GM23338 (cell line): ENCODE measurements around the gene MYOM1. TPM values are rescaled to one million over a fixed set of nuclear protein-coding genes. Genes with fewer than 3 reads are reported as not detected.

Source experiments
- ATAC-seq: fragments of 200-7000 bp; cut with Tn5 transposase; 3 replicates; pipeline ENCODE4 v1.9.1; 2020
- DNase-seq: peaks from one replicate; pipeline ENCODE4 v3.0.0-alpha.2; 2015; ENCODE audit warnings: low spot score
- H2AFZ ChIP-seq: fragments of 200-600 bp; sonication (generic); 2 replicates; pipeline ENCODE4 v1.8.0; 2016; ENCODE audit warnings: antibody characterized with exemption, mild to moderate bottlenecking, moderate library complexity
- H3F3A ChIP-seq: fragments of 200-600 bp; sonication (generic); replicated peaks from 2 replicates; pipeline ENCODE4 v1.8.0; 2017; ENCODE audit warnings: antibody characterized with exemption, mixed run types, low read depth
- H3K27ac ChIP-seq: fragments of 200-600 bp; sonication (generic); 2 replicates; pipeline ENCODE4 v1.6.1; 2016; ENCODE audit warnings: low read depth
- H3K27me3 ChIP-seq: fragments of 200-600 bp; sonication (generic); 2 replicates; pipeline ENCODE4 v1.8.0; 2016; ENCODE audit warnings: mild to moderate bottlenecking, mixed run types, moderate library complexity; ENCODE audit not compliant: insufficient read depth
- H3K36me3 ChIP-seq: fragments of 200-600 bp; sonication (generic); 2 replicates; pipeline ENCODE4 v1.8.0; 2016; ENCODE audit warnings: mild to moderate bottlenecking; ENCODE audit not compliant: insufficient read depth
- H3K4me1 ChIP-seq: fragments of 200-600 bp; sonication (generic); 2 replicates; pipeline ENCODE4 v1.8.0; 2016; ENCODE audit warnings: mild to moderate bottlenecking, moderate library complexity; ENCODE audit not compliant: insufficient read depth
- H3K4me2 ChIP-seq: fragments of 200-600 bp; sonication (generic); 2 replicates; pipeline ENCODE4 v1.7.1; 2017; ENCODE audit warnings: mixed run types
- H3K4me3 ChIP-seq: fragments of 200-600 bp; sonication (generic); 2 replicates; pipeline ENCODE4 v1.6.1; 2016; ENCODE audit warnings: mixed run types
- H3K79me2 ChIP-seq: fragments of 200-600 bp; sonication (generic); replicated peaks from 2 replicates; pipeline ENCODE4 v1.8.0; 2017; ENCODE audit warnings: mild to moderate bottlenecking; ENCODE audit not compliant: insufficient read depth
- H3K9me2 ChIP-seq: fragments of 200-600 bp; sonication (generic); 2 replicates; pipeline ENCODE4 v1.8.0; 2017; ENCODE audit not compliant: insufficient read depth
- H4K20me1 ChIP-seq: fragments of 200-600 bp; sonication (generic); replicated peaks from 2 replicates; pipeline ENCODE4 v1.8.0; 2017; ENCODE audit warnings: mild to moderate bottlenecking; ENCODE audit not compliant: insufficient read depth
- H3K27ac Mint-ChIP-seq: 2 replicates; pipeline ENCODE4 v1.8.0; 2020; ENCODE audit warnings: inconsistent platforms, mild to moderate bottlenecking, moderate library complexity, mixed read lengths
- H3K27me3 Mint-ChIP-seq: 3 replicates; pipeline ENCODE4 v1.8.0; 2022; ENCODE audit warnings: low read depth, mild to moderate bottlenecking, moderate library complexity, mixed read lengths, inconsistent platforms; ENCODE audit not compliant: insufficient read depth, poor library complexity
- H3K36me3 Mint-ChIP-seq: 3 replicates; pipeline ENCODE4 v1.8.0; 2021; ENCODE audit warnings: low read depth, mild to moderate bottlenecking, inconsistent platforms, moderate library complexity, mixed read lengths
- H3K4me1 Mint-ChIP-seq: 3 replicates; pipeline ENCODE4 v1.8.0; 2020; ENCODE audit warnings: mild to moderate bottlenecking, inconsistent platforms, mixed read lengths
- H3K4me3 Mint-ChIP-seq: 3 replicates; pipeline ENCODE4 v1.8.0; 2021; ENCODE audit warnings: moderate library complexity, mild to moderate bottlenecking, inconsistent platforms, mixed read lengths
- H3K9me3 Mint-ChIP-seq: 3 replicates; pipeline ENCODE4 v1.8.0; 2020; ENCODE audit warnings: moderate library complexity, mild to moderate bottlenecking, inconsistent platforms, mixed read lengths
- CTCF ChIP-seq, 2 experiments: fragments of 200-600 bp in 1 of 2; sonication (generic) in 1 of 2; conservative IDR thresholded peaks; 2 replicates each; pipeline versions ENCODE4 v1.5.1 to v1.6.1; 2016 to 2017; ENCODE audit warnings: antibody characterized with exemption in 2 of 2, low read depth in 2 of 2, mild to moderate bottlenecking in 2 of 2, moderate library complexity in 1 of 2
- ETS1 ChIP-seq: IDR thresholded peaks from 2 replicates; pipeline ENCODE4 v1.6.1; 2016; ENCODE audit warnings: antibody characterized with exemption
- EZH2phosphoT487 ChIP-seq: fragments of 200-600 bp; sonication (generic); IDR thresholded peaks from one replicate; pipeline ENCODE4 v1.8.1; 2018; ENCODE audit warnings: antibody characterized with exemption; ENCODE audit not compliant: unreplicated experiment
- NANOG ChIP-seq: IDR thresholded peaks from 2 replicates; pipeline ENCODE4 v1.6.1; 2016; ENCODE audit warnings: antibody characterized with exemption, borderline replicate concordance
- POLR2AphosphoS5 ChIP-seq: IDR thresholded peaks from 2 replicates; pipeline ENCODE4 v1.6.1; 2016; ENCODE audit warnings: antibody characterized with exemption, low read depth
- REST ChIP-seq: IDR thresholded peaks from one replicate; pipeline ENCODE4 v1.6.1; 2018; ENCODE audit warnings: antibody characterized with exemption; ENCODE audit not compliant: unreplicated experiment
- STAT1 ChIP-seq: IDR thresholded peaks from one replicate; pipeline ENCODE4 v1.6.1; 2016; ENCODE audit warnings: antibody characterized with exemption; ENCODE audit not compliant: unreplicated experiment
- ZNF331 ChIP-seq: fragments of 250-450 bp; sonication (Bioruptor Pico); IDR thresholded peaks from 2 replicates; pipeline ENCODE4 v1.5.0; 2020; ENCODE audit warnings: low read depth, mild to moderate bottlenecking, moderate library complexity
- ZNF462 ChIP-seq: fragments of 250-450 bp; sonication (Bioruptor Pico); IDR thresholded peaks from 2 replicates; pipeline ENCODE4 v1.5.0; 2020; ENCODE audit warnings: mild to moderate bottlenecking, moderate library complexity
- polyA plus RNA-seq: library from polyadenylated mRNA; unstranded; fragments of >200 nt; fragmentation: Nextera tagmentation; extraction: Ambion mirVana; gene quantifications from 2 replicates; pipeline ENCODE4 v1.2.1, GENCODE V29; 2016
- total RNA-seq: library from RNA; depleted of rRNA; stranded (reverse); fragments of >200 nt; shearing (Covaris generic); gene quantifications from 2 replicates; pipeline ENCODE4 v1.2.3, GENCODE V29; 2014

Gene MYOM1
- total and polyA plus RNA-seq, 2 experiments from 2014 or later: 0.27 to 0.38 TPM

GRCh38 chr18:3226048-3226447, 6.3 kb upstream of the MYOM1 start:
- Mint-ChIP-seq H3K27ac (no peak overlapping the region), H3K9me3 (no peaks in the 10 kb centered on the region), H3K4me1 (peaks cover 5% of the 10 kb centered on the region), H3K36me3 (no peaks in the 10 kb centered on the region), H3K4me3 (no peak overlapping the region), H3K27me3 (peaks cover 2% of the 10 kb centered on the region)
- H3K27me3 ChIP-seq: no peaks in the 10 kb centered on the region
- no peaks in the 10 kb centered on the region for H3K36me3 ChIP-seq
- H4K20me1 ChIP-seq: no peaks in the 10 kb centered on the region
- H3K79me2 ChIP-seq: no peaks in the 10 kb centered on the region
- H2AFZ ChIP-seq: no peak overlapping the region
- peaks cover 3% of the 10 kb centered on the region; the same call in 1 of the 2 replicates for H3K9me2 ChIP-seq
- no peak for ATAC-seq
- no peak for DNase-seq
- no peak overlapping the region for H3K4me3 ChIP-seq
- H3K4me1 ChIP-seq: no peaks in the 10 kb centered on the region
- H3K27ac ChIP-seq: no peak overlapping the region
- no peak overlapping the region for H3K4me2 ChIP-seq
- no peaks in the 10 kb centered on the region for H3F3A ChIP-seq
- TF ChIP-seq EZH2phosphoT487: no peak
- TF ChIP-seq NANOG: no peak
- TF ChIP-seq REST: no peak
- no peak for TF ChIP-seq STAT1
- TF ChIP-seq CTCF (conservative IDR thresholded peaks at IDR 0.05; ENCODE audit: low read depth in 2 of 2): no peak
- no peak for TF ChIP-seq ETS1
- TF ChIP-seq ZNF462 (CRISPR knock-in tag): no peak
- TF ChIP-seq ZNF331: no peak
- TF ChIP-seq POLR2AphosphoS5: no peak
